HepG2 (cell line): Measurements from ENCODE around the gene STAT5A. TPM values are rescaled to one million over a fixed set of nuclear protein-coding genes. Genes with fewer than 3 reads are reported as not detected.

Source experiments
- ATAC-seq: fragments of 200-7000 bp; cut with Tn5 transposase; 3 replicates; pipeline ENCODE4 v1.9.1; 2020; ENCODE audit warnings: mild to moderate bottlenecking, moderate library complexity
- BruUV-seq: library from RNA; stranded (reverse); fragments of 400-500 nt; replicated peaks from 2 replicates; lab custom pipeline; 2021; lab: Mats Ljungman, UMichigan
- CTCF ChIA-PET: fragments of 300-600 bp; formaldehyde crosslinking; extraction: SDS; loops from one replicate; lab custom pipeline; 2021; ENCODE audit warnings: low total read pairs, inconsistent platforms, low intra/inter-chr PET ratio; lab: Yijun Ruan, JAX
- POLR2A ChIA-PET: fragments of 350-600 bp; sonication (Branson Sonifier 250); formaldehyde crosslinking; loops from one replicate; lab custom pipeline; 2020; ENCODE audit warnings: antibody characterized with exemption, inconsistent platforms; lab: Yijun Ruan, JAX
- DNase-seq: peaks from one replicate; pipeline ENCODE4 v3.0.0-alpha.2; 2015; ENCODE audit warnings: low spot score
- FAIRE-seq: peaks from 3 replicates; lab custom pipeline; 2011; peaks lifted over from hg19 to GRCh38; lab: Jason Lieb, UNC
- H2AFZ ChIP-seq: one replicate; pipeline ENCODE4 v1.6.1; 2011; ENCODE audit warnings: low read length, inconsistent platforms
- H3K27ac ChIP-seq: fragments of 300-600 bp; 3 replicates; pipeline ENCODE4 v1.8.0; 2011; ENCODE audit warnings: mixed run types, mild to moderate bottlenecking, mixed read lengths, low read length, inconsistent platforms; ENCODE audit not compliant: insufficient read depth; ENCODE audit errors: extremely low read length
- H3K27me3 ChIP-seq, 2 experiments: fragments of 200-600 bp in 1 of 2; 2 replicates in 1 of 2; 3 replicates in 1 of 2; pipeline versions ENCODE4 v1.6.0 to v1.8.0; 2011; ENCODE audit warnings: low read length in 2 of 2, mild to moderate bottlenecking in 2 of 2, moderate library complexity in 2 of 2, inconsistent platforms in 1 of 2; ENCODE audit not compliant: insufficient read depth in 2 of 2, control insufficient read depth in 1 of 2
- H3K36me3 ChIP-seq, 2 experiments: fragments of 200-600 bp in 1 of 2; replicated peaks in 1 of 2; 2 replicates in 1 of 2; 3 replicates in 1 of 2; pipeline versions ENCODE4 v1.5.1 to v1.8.0; 2011; ENCODE audit warnings: low read length in 2 of 2, inconsistent platforms in 1 of 2; ENCODE audit not compliant: insufficient read depth in 2 of 2, control insufficient read depth in 1 of 2
- H3K4me1 ChIP-seq: 2 replicates; pipeline ENCODE4 v1.5.1; 2012; ENCODE audit warnings: low read length, inconsistent platforms; ENCODE audit not compliant: insufficient read depth
- H3K4me2 ChIP-seq: 2 replicates; pipeline ENCODE4 v1.6.0; 2011; ENCODE audit warnings: low read depth, low read length, inconsistent platforms
- H3K4me3 ChIP-seq, 3 experiments: fragments of 200-600 bp in 1 of 3; sonication (generic), shearing (Covaris generic) in 1 of 3; replicated peaks in 1 of 3; 2 replicates each; pipeline ENCODE4 v1.5.1; 2011 to 2016; ENCODE audit warnings: low read length in 3 of 3, inconsistent platforms in 2 of 3, low read depth in 2 of 3, mild to moderate bottlenecking in 2 of 3, control low read depth in 1 of 3, mixed read lengths in 1 of 3; ENCODE audit not compliant: insufficient read depth in 1 of 3
- H3K79me2 ChIP-seq: one replicate; pipeline ENCODE4 v1.6.1; 2011; ENCODE audit warnings: low read length, inconsistent platforms; ENCODE audit not compliant: insufficient read depth
- H3K9ac ChIP-seq: 2 replicates; pipeline ENCODE4 v1.6.0; 2011; ENCODE audit warnings: mild to moderate bottlenecking, low read depth, low read length, inconsistent platforms; ENCODE audit not compliant: insufficient read depth
- H3K9me3 ChIP-seq: 2 replicates; pipeline ENCODE4 v1.5.1; 2012; ENCODE audit warnings: mild to moderate bottlenecking, low read length
- H4K20me1 ChIP-seq: 2 replicates; pipeline ENCODE4 v1.6.0; 2011; ENCODE audit warnings: inconsistent platforms, mild to moderate bottlenecking, low read length, moderate library complexity; ENCODE audit not compliant: insufficient read depth
- HDAC6 ChIP-seq: fragments of 200-600 bp; sonication (generic); IDR thresholded peaks from 2 replicates; pipeline ENCODE4 v1.7.0; 2017; ENCODE audit warnings: mild to moderate bottlenecking, antibody characterized with exemption, low read length, low read depth
- MXI1 ChIP-seq: IDR thresholded peaks from 3 replicates; pipeline ENCODE4 v1.6.1; 2012; ENCODE audit warnings: low read depth, low read length, inconsistent platforms, borderline replicate concordance
- PHF5A ChIP-seq: IDR thresholded peaks from one replicate; pipeline ENCODE4 v1.6.1; 2018; ENCODE audit warnings: low read depth, missing genetic modification reagents; ENCODE audit not compliant: unreplicated experiment
- RFXANK ChIP-seq: IDR thresholded peaks from 2 replicates; pipeline ENCODE4 v1.6.1; 2016
- SCMH1 ChIP-seq: sonication (generic); formaldehyde crosslinking; IDR thresholded peaks from 2 replicates; pipeline ENCODE4 v1.9.0; 2021; ENCODE audit warnings: missing genetic modification reagents, mild to moderate bottlenecking, borderline replicate concordance
- SRY ChIP-seq: sonication (generic); formaldehyde crosslinking; IDR thresholded peaks from 2 replicates; pipeline ENCODE4 v1.8.0; 2022; ENCODE audit warnings: mild to moderate bottlenecking, missing genetic modification reagents
- XRCC5 ChIP-seq: fragments of 200-400 bp; formaldehyde crosslinking; optimal IDR thresholded peaks from 2 replicates; pipeline ENCODE3; 2017; ENCODE audit warnings: mild to moderate bottlenecking, low read length
- ZBTB21 ChIP-seq: sonication (generic); formaldehyde crosslinking; IDR thresholded peaks from 2 replicates; pipeline ENCODE4 v1.4.0; 2020; ENCODE audit warnings: missing genetic modification reagents
- ZNF234 ChIP-seq: sonication (generic); formaldehyde crosslinking; conservative IDR thresholded peaks from 2 replicates; pipeline ENCODE4 v1.5.1; 2020; ENCODE audit warnings: mild to moderate bottlenecking, missing genetic modification reagents
- ZNF235 ChIP-seq: sonication (generic); formaldehyde crosslinking; IDR thresholded peaks from 2 replicates; pipeline ENCODE4 v1.8.1; 2023; ENCODE audit warnings: mild to moderate bottlenecking, missing genetic modification reagents, borderline replicate concordance
- ZNF253 ChIP-seq: sonication (generic); formaldehyde crosslinking; IDR thresholded peaks from 2 replicates; pipeline ENCODE4 v1.8.0; 2022; ENCODE audit warnings: mild to moderate bottlenecking, missing genetic modification reagents, borderline replicate concordance
- ZNF326 ChIP-seq: sonication (generic); formaldehyde crosslinking; IDR thresholded peaks from 2 replicates; pipeline ENCODE4 v1.4.0; 2020; ENCODE audit warnings: missing genetic modification reagents, borderline replicate concordance
- ZNF350 ChIP-seq: sonication (generic); formaldehyde crosslinking; IDR thresholded peaks from 2 replicates; pipeline ENCODE4 v1.4.0; 2020; ENCODE audit warnings: mild to moderate bottlenecking, low read depth, missing genetic modification reagents, borderline replicate concordance
- ZNF589 ChIP-seq: sonication (generic); formaldehyde crosslinking; conservative IDR thresholded peaks from 2 replicates; pipeline ENCODE4 v1.8.0; 2022; ENCODE audit warnings: mild to moderate bottlenecking, moderate library complexity, missing genetic modification reagents
- ZNF598 ChIP-seq: sonication (generic); formaldehyde crosslinking; IDR thresholded peaks from 2 replicates; pipeline ENCODE4 v1.5.1; 2020; ENCODE audit warnings: mild to moderate bottlenecking, missing genetic modification reagents, borderline replicate concordance
- ZNF773 ChIP-seq: sonication (generic); formaldehyde crosslinking; IDR thresholded peaks from 2 replicates; pipeline ENCODE4 v1.4.0; 2020; ENCODE audit warnings: missing genetic modification reagents, borderline replicate concordance
- WGBS: methylation state at CpG from one replicate; pipeline ENCODE4 v1.1.6; 2017; ENCODE audit warnings: low lambda C conversion rate; 5-methylcytosine and 5-hydroxymethylcytosine counted together
- in situ Hi-C: cut with HindIII; loops from 2 replicates; pipeline ENCODE4 v1.10.0; 2017; ENCODE audit warnings: low pct_unique_long_range_greater_than_20kb; ENCODE audit not compliant: extremely low pct_ligation_motif_present
- intact Hi-C: fragments of 100-400 bp; cut with micrococcal nuclease; formaldehyde crosslinking; loops from one replicate; pipeline ENCODE4 v1.10.0; 2022; ENCODE audit not compliant: unreplicated experiment
- polyA plus RNA-seq, 8 experiments: library from polyadenylated mRNA; depleted of rRNA in 3 of 8; stranded (reverse) in 7 of 8; unstranded in 1 of 8; fragments of >200 nt; fragmentation: Illumina TruSeq in 4 of 8; extraction: Trizol in 4 of 8; gene quantifications; 2 replicates each; pipeline versions ENCODE4 v1.2.1 to v1.2.3, GENCODE V29; 2011 to 2016; ENCODE audit warnings: low read depth in 4 of 8, missing spikeins in 1 of 8, mixed read lengths in 1 of 8; ENCODE audit not compliant: insufficient read depth in 1 of 8
- total RNA-seq, 5 experiments: library from RNA; depleted of rRNA; stranded (reverse); fragments of >200 nt; fragmentation: Illumina TruSeq; extraction: Trizol; gene quantifications; 2 replicates each; pipeline ENCODE4 v1.2.3, GENCODE V29; 2016; ENCODE audit warnings: low read depth in 1 of 5
- TF ChIP-seq, protein P1 (sequence below): IDR thresholded peaks from 2 replicates; pipeline ENCODE4 v1.6.1; 2016

The STAT5A gene
- total and polyA plus RNA-seq, 2 of the 13 experiments (the other 11 are each of a cell fraction or from before 2014, with no cell fraction given), result 1.4 to 4.1 TPM

GRCh38 chr17:42289611-42290181 is 1.4 kb downstream of the STAT5A start:
- BruUV-seq, result no TSS peak

More at GRCh38 chr17:42289611-42290181, 1.4 kb downstream of the STAT5A start:
- intact Hi-C loops, result loop anchor here (10.0 kb wide), 1 partner anchor 65 kb away; no protein-coding TSS in a partner anchor
- TF ChIP-seq ZNF235 (CRISPR knock-in tag) (no peak), ZNF234 (CRISPR knock-in tag) (no peak), PHF5A (CRISPR knock-in tag) (no peak), ZBTB21 (no peak), ZNF350 (no peak), RFXANK (CRISPR knock-in tag) (no peak), ZNF773 (no peak), ZNF326 (CRISPR knock-in tag) (no peak), SCMH1 (CRISPR knock-in tag) (no peak), ZNF598 (CRISPR knock-in tag) (no peak), ZNF589 (CRISPR knock-in tag) (no peak), XRCC5 (no peak), ZNF253 (CRISPR knock-in tag) (no peak), SRY (CRISPR knock-in tag) (no peak), HDAC6 (no peak), MXI1 (no peak)
- TF ChIP-seq, protein P1, sequence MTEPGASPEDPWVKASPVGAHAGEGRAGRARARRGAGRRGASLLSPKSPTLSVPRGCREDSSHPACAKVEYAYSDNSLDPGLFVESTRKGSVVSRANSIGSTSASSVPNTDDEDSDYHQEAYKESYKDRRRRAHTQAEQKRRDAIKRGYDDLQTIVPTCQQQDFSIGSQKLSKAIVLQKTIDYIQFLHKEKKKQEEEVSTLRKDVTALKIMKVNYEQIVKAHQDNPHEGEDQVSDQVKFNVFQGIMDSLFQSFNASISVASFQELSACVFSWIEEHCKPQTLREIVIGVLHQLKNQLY (CRISPR knock-in tag), result no peak
- Histone ChIP-seq H2AFZ (no peak overlapping the region), H3K9ac (no peak overlapping the region), H3K4me2 (no peak overlapping the region), H3K4me3 (no peak overlapping the region), H3K27me3 (peaks cover 6 to 26% of the 10 kb centered on the region in 2 experiments; a peak in 4 of 5 replicates), H3K27ac (no peak overlapping the region), H3K79me2 (no peaks in the 10 kb centered on the region), H3K9me3 (no peaks in the 10 kb centered on the region), H4K20me1 (no peaks in the 10 kb centered on the region), H3K4me1 (peaks cover 29% of the 10 kb centered on the region), H3K36me3 (no peaks in the 10 kb centered on the region)
- 73% methylated on average over 9 of the region's 9 CpGs for WGBS
- ATAC-seq (no peak), FAIRE-seq (no peak), DNase-seq (no peak)
- in situ Hi-C loops, result no loop called here
- CTCF ChIA-PET, result no interaction called here
- POLR2A ChIA-PET, result interaction anchor here (1.1 to 2.3 kb wide), 3 partner anchors 13 to 20 kb away, joined by 4 to 5 read pairs (median 5); no protein-coding TSS in a partner anchor
